ENCODE results near the gene PPP1R16B.

PPP1R16B gene

DNA sequence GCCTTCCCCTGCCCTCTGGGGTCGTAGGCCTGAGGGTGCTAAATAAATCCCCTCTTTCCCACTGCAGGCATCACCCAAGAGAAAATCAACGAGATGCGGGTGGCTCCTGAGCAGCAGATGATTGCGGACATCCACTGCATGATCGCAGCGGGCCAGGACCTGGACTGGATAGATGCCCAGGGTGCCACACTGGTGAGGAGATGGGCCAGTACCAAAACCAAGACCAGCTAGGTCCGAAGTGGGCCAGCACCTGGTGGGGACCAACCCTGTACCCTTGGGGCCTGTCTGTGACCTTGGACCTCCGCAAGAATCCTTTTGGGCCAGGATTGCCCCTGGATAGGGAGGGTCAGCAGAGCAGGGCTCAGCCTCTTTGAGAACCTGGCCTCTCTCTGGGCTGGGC lies 97.1 kb downstream of the PPP1R16B start:
- no peak for DNase-seq

DNA sequence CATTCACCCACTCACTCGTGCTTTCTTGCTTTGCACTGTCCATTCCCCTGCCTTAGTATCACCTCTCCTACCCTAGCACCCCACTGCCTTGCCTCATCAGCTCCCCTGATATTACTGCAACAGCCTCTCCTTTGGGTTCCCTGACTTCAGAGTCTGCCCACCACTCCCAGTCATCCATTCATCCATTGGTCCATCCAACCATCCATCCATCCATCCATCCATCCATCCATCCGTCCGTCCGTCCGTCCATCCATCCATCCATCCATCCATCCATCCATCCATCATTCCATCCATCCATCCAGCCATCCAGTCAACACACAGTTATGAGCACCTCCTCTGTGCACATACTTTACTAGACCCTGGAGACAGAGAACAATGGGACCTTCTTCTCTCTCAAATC lies 97.8 kb downstream of the PPP1R16B start:
- no peak for DNase-seq

GRCh38 chr20:38905375-38905774 lies 99.9 kb downstream of the PPP1R16B start:
- no peak for DNase-seq

- DNase-seq: no peak
These were observed 102.6 kb downstream of the PPP1R16B start for GRCh38 chr20:38907918-38908677.

DNA sequence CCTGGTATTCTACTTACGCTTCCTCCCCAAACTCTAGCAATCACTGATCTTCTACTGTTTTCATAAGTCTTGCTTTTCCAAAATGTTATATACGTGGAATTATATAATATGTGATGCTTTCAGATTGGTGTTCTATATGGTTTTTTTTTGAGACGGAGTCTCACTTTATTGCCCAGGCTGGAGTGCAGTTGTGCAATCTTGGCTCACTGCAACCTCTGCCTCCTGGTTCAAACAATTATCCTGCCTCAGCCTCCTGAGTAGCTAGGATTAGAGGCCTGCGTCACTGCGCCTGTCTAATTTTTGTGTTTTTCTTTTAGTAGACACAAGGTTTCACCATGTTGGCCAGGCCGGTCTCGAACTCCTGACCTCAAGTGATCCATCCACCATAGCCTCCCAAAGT lies 109.9 kb downstream of the PPP1R16B start:
- no peak for DNase-seq

GRCh38 chr20:38917657-38918056 lies 112.2 kb downstream of the PPP1R16B start:
- no peak for DNase-seq

GRCh38 chr20:38918172-38918571 lies 112.7 kb downstream of the PPP1R16B start:
- DNase-seq: no peak

DNA sequence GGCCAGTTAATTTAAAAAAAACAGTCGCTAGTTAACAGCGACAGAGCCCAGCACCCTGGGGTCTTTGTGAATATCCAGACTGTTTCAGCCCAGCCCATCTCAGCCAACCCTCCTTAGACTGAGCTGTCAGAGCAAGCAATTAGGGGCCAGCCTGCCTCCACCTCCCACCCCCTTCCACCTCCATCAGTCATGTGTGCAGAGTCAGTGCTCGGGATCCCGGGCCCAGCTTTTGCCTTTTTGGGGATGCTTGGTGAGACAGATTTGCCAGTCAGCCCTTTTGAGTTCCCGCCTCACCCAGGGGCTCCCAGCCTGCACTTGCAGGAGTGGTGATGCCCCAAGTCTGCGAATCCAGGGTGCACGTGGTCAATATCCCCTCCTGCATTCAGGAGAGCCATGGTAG lies 114.2 kb downstream of the PPP1R16B start:
- DNase-seq: no peak

DNA sequence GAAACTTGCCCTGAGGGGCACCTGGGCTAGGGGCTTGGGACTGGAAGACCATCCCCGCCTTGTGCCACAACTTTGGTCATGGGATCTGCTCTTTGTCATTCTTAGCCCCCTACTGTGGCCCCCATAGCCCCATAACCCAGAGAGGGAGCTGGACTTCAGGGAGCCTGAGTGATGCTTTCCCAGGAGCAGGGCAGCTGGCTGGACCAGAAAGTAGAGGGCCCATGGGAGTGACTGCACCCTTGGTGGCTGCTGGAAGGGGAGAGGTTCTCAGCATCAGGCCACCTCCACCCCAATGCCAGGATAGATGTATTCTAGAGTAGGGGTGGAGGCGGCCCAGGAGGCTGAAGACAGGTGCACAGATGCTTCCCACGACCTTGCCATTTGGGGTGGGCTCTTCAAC lies 114.9 kb downstream of the PPP1R16B start:
- DNase-seq: no peak

- no peak for DNase-seq
These were observed 115.4 kb downstream of the PPP1R16B start for GRCh38 chr20:38920851-38921250.

DNA sequence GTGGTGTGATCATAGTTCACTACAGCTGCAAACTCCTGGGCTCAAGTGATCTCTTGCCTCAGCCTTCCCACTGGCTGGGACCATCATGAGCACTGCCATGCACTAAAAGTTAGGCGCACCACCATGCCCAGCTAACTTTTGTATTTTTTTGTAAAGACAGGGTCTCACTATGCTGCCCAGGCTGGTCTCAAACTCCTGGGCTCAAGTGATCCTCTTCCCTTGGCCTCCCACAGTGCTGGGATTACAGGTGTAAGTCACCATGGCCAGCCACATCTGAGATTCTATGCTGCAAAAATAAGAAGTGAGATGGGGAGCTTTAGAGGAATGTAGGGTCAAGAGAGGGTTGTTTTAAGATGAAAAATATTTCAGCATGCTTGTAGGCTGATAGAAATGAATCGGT lies 119.2 kb downstream of the PPP1R16B start:
- DNase-seq: no peak

DNA sequence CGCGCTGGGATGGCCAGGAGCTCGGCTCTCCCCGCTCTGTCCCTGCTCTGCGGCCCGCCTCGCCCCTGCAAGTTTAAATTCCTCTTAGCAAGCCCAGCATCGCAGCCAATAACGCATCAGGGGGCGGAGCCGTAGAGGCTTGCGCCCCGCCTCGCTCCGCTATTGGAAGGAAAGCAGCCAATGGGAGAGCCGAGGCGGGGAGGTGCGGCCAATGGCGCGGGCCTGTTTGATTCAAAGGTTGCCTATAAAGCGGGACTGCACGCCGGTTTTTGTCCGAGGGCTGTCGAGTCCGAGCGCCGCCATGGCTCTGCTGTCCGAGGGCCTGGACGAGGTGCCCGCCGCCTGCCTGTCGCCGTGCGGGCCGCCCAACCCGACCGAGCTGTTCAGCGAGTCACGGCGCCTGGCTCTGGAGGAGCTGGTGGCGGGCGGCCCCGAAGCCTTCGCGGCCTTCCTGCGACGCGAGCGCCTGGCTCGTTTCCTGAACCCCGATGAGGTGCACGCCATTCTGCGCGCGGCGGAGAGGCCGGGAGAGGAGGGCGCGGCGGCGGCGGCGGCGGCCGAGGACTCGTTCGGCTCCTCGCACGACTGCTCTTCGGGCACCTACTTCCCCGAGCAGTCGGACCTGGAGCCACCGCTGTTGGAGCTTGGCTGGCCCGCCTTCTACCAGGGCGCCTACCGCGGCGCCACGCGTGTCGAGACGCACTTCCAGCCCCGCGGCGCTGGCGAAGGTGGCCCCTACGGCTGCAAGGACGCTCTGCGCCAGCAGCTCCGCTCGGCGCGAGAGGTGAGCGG lies 120.8 kb downstream of the PPP1R16B start, which contains the start of gene FAM83D:
FAM83D (plus strand) TSS at position 276 of the 792 bp plus-strand sequence; CDS start at position 302, 26 bp downstream.
- DNase-seq: peak; percentile 96

GRCh38 chr20:38926934-38927616 lies 121.6 kb downstream of the PPP1R16B start:
- DNase-seq: no peak

DNA sequence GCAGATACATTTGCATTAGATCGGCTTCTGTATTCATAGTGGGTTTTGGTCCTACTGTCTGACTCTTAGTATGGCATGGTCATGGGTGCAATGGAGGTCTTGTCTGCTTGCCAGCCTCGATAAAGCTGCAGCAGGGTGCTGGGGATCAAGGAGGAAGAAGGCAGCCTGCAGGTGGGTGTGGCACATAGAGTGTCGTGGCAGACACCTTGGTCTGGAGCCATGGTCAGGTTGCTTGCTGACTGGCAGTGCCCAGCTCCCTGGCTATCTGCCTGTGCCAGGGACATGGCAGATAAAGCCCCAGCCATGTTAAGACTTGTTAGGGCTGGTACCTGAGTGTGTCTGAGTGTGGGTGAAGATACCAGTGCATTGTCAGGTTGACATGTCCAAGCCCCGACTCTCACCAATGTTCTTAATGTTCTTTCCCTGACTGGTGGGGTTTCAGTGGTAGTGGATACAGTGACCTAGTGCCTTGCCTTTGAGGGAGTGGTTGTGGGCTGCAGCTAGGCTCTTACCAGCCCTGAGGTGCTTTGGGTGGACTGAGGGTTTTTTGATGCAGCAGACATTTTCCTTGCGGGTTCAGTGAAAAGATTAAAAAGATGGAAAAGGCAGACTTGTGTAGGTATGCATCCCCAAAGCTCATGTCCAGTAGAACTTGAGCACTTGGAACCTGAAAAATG lies 122.5 kb downstream of the PPP1R16B start:
- no peak for DNase-seq

DNA sequence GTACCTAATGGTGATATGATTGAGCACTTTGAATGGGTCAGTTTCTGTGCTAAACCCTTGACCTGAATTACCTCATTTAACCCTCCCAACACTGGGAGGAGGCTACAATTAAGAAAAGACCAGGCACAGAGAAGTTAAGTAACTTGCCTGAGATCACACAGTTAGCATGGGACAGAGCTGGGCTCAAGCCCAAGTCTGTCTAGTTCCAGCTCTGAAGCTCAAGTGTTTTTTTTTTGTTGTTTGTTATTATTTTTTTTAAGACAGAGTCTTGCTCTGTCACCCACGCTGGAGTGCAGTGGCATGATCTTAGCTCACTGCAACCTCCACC lies 124.7 kb downstream of the PPP1R16B start:
- DNase-seq: no peak

DNA sequence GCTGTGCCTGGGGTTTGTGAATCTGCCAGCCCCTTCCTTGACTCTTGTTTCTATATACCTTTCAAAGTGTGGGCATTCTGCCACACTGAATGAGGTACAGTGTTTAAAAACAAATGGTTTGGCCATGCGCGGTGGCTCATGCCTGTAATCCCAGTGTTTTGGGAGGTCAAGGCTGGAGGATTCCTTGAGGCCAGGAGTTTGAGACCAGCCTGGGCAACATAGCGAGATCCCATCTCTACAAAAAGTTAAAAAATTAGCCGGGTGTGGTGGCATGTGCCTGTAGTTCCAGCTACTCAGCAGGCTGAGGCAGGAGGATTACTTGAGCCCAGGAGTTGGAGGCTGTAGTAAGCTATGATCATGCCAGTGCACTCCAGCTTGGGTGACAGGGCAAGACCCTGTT lies 126.5 kb downstream of the PPP1R16B start:
- DNase-seq: no peak

DNA sequence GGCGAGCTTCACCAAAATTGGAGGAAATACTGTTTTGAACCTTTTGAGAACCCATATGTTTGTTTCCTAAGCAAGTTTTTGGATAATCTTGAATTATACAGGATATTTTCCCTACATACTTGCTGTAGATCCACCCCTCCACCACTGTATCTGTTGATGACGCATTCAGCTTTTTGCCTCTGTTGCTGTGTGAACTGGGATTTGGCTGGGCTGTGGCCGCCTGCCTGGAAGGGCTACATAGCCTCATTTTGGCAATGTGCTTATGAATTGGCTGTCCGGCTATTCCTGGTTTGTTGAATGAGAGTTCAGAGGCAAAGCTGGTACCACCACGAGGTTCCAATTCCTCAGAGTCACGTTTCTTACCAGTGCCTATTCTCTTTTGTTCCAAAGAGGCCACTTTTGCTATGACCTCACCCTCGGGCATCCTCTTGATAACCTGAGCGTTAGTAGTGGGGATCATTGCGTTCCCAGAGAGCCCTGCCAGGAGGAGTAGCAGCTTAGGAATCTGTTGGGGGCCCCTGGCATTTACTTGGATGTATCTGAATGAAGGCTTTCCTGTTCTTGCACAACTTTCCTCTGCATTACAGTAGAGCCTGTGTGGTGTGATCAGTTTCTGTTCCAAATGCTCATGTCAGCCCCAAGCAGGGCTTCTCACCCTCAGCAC lies 127.1 kb downstream of the PPP1R16B start:
- DNase-seq: no peak

- no peak for DNase-seq
These were observed 129.0 kb downstream of the PPP1R16B start for GRCh38 chr20:38934530-38934929.

GRCh38 chr20:38935285-38935684 lies 129.8 kb downstream of the PPP1R16B start:
- DNase-seq: no peak

DNA sequence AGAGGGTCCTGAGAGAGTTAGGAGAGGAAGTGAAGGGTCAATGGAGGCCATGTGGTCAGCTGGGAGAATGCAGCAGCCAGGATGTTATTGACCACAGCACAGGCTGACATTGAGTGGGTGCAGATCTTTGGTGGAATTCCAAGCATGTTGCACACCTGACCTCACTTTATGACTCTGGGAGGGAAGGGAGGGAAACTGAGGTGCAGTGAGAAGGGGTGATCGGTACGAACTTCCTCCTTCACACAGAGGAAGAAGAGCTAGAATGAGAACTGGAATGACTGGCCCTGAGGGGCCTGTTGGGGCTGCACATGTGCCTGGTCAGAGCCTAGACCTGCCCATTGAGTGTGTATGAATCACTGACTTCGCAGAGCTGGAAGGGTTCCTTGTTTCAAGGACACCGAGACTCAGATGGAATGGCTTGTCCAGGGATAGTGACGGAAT lies 130.5 kb downstream of the PPP1R16B start:
- no peak for DNase-seq

DNA sequence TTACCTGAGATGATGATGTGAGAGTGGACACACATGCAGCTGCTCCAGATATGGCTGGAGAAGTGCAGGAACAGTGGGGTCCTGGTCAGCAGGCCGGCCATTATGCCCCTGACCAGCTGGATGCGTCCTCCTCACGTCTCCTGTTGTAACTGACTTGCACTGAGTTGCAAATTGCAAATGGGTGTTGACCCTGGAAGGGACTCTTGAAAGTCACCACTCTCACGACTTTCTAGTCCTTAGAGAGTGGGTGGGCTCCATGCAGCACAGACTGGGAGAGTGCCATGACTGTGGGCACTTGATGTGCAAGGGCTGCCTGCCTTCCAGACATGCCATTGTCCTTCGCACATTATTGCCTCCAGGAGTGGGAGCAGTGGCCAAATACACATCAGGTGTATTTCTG lies 131.5 kb downstream of the PPP1R16B start:
- no peak for DNase-seq

GRCh38 chr20:38937978-38938473 lies 132.5 kb downstream of the PPP1R16B start:
- DNase-seq: no peak
